Activated naive CD4-positive, alpha-beta T cell (primary cell): ENCODE data around the gene IFT81.
"Not testable (repeated sequence)": the region's sequence is repeated elsewhere in the genome, so short reads cannot be mapped to it uniquely, and the experiment has no call there.

Experiments
- DNase-seq, 4 experiments: peaks; one replicate each; lab custom pipeline; 2025; lab: John Stamatoyannopoulos, UW

Gene IFT81

DNA sequence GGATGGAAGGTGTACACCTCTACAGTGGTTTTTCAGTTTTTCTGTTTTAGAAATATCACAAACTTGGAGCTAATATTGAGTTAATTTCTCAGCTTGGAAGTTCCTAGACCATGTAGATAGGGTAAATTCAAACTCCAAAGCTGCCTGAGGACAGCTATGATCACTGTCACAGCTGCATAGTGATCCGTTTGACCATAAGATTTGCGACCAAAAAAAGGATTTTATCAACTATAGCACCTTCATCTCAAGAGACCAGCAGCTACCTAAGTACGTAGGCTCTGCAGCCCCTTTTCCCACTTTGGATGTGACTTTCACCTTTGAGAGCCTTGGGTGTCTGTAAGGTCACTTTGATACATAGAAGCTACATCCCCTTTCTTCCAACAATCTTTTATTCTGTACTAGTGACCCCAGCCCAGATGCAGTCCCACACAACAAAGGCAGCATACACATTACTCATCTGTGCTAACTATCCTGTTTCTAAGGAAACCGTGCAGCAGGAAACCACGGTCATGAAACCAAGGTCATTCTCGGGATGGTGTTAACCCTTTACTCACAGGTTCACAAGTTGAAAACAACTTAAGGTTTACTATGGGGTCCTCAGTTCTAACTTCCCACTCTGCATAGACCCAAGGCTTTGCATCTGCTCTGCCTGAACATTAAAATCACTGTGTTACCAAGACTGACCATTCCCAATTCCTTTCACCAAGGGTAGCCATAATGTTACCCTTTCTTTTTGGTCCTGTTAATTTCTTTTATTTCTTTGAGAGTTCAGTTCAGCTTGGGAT, 75.4 kb downstream of the IFT81 start:
- no peak for DNase-seq

DNA sequence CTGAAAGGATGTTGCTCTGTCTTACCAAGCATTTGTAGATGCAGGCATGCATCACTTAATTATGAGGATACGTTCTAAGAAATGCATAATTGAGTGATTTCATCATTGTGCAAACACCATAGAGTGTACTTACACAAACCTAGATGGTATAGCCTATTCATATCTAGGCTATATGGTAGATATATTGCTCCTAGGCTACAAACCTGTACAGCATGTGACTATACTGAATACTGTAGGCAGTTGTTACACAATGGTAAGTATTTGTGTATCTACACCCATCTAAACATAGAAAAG, 75.9 kb downstream of the IFT81 start:
- no peak for DNase-seq

DNA sequence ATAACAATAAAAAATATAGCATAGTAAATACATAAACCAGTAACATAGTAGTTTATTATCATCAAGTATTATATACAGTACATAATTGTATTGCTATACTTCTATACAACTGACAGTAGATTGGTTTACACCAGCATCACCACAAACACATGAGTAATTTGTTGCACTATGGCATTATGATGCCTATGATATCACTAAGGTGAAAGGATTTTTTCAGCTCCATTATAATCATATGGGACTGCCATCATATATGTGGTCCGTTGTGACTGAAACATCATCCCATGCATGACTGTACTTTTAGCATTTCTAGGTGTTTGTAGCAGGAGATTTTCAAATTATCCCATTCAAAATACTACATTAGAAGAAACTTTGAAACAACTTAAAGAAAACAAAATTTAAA, 77.8 kb downstream of the IFT81 start:
- no peak for DNase-seq

DNA sequence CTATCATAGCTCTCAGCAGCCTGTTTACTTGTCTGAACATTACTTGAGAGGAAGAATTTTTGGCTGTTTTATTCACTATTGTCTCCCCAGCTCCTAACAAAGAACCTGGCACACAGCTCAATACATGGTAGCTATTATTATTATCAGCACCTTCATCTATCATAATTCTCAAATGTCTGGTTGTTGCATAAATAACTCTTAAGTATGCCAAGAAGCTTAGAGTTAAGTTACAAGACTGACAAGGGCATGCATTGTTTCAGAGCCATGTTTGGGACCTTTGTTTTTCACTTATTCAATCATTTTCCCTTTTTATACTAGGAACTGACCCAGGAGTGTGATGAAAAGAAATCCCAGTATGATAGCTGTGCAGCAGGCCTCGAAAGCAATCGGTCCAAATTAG, 79.4 kb downstream of the IFT81 start:
- DNase-seq: no peak

DNA sequence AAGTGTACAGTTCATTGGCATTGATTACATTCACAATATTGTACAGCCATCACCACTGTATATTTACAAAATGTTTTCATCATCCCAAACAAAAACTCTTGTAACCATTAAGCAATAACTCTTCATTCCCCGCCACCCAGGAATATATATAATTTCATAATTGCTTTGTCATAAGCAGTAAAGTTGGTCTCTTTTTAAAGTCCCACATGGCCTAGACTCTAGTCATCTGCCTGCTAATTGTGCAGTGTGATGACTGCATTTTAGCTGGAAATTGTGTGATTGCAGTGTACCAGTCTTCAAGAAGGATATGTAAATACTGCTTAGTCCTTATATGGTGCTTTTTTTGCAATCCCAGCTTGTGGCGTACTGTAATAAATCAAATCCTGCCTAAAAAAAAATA, 81.8 kb downstream of the IFT81 start:
- DNase-seq: no peak

DNA sequence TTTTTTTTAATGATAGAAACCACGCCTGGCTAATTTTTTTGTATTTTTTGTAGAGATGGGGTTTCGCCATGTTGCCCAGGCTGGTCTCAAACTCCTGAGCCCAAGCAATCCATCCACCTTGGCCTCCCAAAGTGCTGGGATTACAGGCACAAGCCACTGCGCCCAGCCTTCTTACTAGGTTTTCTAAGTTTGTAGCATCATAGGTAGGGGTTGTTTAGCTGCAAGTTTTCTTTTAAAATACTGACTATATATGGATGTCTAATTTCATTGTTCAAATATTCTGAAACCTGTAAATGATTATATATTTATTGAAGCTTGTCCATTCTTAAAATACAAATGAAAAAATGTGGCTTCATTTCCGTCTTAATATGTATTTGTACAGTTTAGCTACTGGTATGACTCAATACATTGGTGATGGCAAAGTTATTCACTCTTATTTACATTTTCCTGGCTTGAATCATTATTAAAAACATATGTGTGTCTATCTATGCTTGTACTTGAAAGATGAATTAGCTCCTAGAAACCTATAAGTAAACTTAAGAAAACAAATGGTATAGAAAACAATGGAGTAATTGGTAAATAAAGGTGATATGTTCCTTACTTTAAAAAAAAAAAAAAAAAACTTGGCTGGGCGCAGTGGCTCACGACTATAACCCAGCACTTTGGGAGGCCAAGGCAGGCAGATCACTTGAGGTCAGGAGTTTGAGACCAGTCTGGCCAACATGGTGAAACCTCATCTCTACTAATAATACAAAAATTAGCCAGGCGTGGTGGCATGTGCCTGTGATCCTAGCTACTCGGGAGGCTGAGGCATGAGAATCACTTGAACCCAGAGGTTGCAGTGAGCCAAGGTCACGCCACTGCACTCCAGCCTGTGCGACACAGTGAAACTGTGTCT, 87.7 kb downstream of the IFT81 start:
- DNase-seq: not testable (repeated sequence)

DNA sequence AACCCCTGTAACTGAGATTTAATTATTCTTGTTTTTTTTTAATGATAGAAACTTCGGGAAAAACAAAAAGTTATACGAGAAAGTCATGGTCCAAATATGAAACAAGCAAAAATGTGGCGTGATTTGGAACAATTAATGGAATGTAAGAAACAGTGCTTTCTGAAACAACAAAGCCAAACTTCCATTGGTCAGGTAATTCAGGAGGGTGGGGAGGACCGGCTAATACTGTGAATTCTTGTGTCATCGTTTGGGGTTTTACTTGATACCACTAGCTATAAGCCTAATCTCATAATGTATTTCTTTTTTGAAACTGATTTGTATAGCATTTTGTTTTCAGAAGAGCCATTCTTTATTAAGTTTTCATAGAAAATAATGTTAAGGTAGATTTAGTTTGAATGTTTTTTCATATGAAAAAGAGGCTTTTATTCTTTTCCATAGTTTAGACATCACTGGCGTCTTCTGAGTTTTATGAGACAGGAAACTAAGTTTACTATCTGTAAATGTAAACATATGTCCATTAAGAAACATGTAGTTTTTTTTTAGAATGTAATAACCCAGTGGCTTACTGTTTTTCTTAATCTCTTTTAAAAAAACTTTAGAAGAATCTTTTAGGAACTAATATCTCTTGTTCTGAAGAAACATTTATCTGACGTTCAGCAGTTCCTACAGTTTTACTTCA, 94.0 kb downstream of the IFT81 start:
- no peak for DNase-seq

DNA sequence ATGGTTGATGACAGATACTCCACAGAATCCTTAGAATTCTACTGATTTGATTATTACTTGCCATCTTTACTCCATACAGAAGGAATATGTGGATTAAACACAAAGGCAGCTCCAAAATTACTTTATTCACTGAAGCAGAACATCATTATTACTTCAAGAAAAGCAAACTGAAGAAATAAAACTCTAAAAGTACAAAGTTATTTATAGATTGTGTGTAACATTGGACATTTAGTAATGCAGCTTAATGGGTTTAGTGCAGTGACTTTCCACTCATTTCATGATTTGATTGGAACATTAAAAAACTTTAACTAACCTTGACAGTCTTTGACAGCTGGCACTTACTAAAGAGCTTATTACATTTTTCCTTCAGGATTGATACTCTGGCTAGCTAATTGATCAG, 97.9 kb downstream of the IFT81 start:
- no peak for DNase-seq

DNA sequence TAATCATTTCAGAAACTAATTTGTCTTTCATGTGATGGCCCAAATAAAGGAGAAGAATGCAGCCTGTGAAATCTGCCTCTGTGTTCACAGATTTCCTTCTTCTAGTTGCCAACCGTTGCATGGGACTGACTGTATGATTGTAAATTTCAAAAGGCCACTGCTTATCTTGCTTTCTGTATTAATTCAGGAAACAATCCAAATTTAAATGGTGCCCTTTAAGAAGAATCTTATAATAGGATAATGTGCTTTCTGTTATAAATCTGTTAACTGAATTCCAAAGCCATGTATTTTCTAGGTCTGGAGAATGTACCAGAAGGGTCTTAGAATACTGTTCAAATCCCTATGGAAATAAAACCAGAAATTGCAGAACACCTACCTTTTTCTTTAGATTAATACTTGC, 98.3 kb downstream of the IFT81 start:
- DNase-seq: no peak

DNA sequence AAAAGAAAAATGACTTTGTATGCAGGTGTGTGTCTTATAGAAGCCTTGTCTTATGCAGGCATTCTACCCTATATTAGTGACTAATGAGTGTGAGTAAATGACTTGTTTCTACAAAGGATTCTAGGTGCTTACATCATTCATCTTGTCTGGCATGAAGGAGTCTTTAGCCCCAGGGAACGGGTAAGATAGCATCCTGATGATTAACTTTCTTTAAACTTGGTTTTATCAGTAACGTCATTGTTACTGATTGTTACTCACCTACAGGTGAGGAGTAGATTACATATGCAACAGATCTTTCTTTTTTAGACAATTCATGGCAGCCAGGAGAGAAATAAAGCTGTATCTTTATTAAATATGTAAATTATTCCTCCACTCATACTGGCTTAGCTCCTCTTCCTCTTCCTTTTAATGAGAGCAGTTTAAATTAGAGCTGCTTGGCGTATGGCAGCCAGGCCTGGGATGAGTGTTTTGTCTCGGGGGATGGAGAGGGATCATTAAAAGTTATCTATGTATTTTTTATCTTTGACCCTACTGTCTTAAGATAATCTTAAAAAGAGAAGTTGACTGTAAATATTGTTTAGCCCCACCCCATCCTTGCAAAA, 99.7 kb downstream of the IFT81 start:
- no peak for DNase-seq

DNA sequence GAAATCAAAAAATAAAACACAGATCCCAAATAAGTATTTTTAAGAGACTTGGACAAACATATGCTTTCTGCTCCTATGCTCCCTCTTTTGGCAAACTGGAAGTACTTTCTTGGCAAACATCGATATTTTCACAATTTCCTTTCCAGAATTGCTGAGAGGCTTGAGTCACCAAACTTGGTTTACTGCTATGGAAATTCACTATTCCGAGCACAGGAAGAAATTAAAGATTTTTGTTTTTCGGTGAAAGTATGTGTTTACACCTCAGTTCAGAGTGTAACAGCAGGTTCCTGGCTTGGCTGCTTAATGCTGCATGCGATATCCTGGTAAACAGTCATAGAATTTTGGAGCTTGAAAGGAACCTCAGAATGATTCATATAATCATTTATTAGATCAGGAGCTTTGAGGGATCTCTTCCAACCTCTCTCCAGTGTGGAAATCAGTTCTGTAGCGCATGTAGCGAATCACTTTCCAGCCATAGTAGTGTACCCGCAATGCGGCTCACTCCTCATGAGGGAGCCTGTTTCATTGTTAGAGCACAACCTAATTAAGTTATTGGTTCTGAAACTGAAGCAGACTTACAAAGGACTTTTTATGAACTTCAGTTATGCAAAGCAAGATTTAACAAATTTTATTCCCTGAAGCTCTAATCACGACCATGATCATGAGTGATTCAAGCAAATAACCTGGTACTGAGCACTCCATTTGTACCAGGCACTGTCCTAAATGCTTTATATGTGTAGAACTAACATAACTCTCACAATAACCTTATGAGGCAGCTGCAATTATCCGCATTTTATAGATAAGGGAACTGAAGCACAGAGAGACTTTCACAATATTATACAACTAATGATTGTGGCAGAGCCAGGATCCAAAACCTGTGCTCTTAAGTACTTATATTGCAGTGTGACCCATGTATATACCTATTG, 100.5 kb downstream of the IFT81 start:
- no peak for DNase-seq

DNA sequence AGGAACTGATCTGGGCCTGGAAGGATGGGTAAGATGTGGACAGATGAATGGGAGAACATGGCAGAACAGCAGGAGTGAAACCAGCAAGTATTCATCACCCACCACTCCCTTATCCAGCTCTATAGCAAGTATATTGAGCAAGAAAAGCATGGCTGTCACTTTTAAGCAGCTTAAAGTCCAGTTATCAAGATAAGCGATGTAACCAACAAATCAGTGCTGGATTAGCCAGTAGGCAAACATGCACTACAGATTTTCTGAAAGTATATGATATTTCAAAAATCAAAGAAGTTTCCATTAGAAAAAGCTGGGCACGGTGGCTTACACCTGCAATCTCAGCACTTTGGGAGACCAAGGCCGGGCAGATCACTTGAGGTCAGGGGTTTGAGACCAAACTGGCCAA, 103.0 kb downstream of the IFT81 start:
- no peak for DNase-seq

DNA sequence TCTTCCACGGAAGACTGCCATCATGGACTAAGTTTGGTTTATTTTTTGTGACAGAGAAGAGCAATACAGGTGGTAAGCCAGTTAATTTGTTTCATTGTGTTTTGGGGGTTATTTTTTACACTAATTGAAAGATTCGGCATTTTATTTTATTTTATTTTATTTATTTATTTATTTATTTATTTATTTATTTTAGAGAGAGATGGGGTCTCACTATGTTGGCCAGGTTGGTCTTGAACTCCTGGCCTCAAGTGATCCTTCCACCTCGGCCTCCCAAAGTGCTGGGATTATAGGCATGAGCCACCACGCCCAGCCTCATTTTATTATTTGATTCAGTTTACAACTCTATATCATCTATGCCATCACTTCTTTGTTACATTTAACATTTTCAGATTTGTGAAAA, 104.2 kb downstream of the IFT81 start:
- not testable (repeated sequence) for DNase-seq

DNA sequence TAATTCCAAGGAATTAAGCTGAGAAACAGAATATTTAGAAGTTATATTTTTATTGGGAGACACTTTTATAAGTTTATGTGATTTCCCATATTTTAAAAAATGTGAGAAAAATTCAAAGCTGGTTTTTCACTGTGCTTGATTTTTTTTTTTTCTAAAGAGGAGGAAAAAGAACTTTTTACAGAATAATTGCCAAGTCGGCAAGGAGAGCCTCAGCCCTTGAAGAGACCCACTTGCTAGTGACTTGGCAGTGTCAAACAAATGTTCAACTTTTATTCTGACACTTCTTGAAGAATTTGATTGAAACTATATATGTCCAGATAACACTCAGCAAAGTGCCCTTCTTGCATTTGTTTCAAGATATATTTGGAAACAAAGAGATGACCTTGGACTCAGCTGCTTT, 104.6 kb downstream of the IFT81 start:
- no peak for DNase-seq

DNA sequence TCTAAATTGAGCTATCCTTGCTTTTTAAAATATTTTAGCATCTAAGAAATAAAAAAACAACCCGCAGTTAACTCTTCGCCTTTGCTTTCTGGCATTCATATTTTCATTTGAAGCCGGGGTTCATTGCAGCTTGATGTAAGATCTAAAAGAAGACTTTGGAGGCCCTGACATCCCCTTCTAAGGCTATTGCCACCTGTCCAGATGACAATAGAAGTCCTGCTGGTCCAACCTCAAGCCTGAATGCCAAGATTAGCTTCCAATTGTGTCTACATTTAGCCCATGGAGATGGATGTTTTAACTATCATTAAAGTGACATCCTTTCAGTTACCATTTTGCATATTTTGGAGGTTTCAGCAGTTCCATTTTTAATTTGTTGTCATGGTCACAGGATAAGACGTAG, 105.3 kb downstream of the IFT81 start:
- no peak for DNase-seq

DNA sequence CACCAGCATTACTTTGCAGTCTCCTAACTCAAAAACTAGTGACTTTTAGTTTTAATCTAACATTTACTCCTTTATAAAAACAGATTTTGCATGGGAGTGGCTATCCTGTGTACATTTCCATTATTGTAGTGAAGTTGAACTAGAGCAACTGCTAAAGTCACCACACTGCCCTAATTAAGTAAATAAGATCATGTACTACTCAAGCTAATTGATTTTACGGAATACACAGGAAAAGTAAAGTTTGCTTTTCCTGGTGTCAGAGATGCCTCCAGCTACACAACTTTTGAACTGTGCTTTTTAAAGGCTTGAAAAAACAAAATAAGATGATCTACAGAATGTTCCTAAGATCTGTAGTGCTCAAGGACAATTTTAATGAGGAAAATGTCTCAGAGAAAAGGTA, 106.5 kb downstream of the IFT81 start:
- no peak for DNase-seq

DNA sequence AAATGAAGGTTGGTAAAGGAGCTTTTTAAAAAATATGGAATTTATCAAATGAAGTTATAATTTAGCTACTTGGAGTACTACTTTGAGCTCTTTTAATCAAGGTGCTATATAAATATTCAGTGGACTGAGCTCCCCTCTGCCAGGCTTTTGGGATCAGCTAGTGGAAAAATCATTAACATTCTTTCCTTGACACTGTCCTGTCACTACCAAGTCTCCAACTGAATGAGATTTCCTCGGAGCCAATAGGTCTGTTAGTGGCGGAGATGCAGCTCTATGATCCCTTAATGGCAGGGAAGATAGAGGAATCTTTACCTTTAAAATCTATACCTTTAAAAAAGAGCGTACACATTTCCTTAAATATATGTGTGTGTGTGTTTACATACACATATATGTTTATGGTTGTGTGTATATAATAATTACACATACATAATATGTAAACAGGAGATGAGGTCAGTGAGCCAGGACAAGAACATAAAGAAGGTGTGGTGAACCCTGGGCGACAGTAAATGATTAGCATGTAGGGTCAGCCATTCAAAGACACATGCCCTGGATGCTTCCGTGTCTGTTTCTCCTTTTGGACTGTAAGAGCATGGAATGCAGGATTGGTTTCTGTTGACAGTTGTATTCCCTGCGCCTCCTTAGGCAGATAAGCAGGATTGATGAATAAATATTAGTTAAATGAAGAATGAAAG, 109.2 kb downstream of the IFT81 start:
- DNase-seq: no peak

DNA sequence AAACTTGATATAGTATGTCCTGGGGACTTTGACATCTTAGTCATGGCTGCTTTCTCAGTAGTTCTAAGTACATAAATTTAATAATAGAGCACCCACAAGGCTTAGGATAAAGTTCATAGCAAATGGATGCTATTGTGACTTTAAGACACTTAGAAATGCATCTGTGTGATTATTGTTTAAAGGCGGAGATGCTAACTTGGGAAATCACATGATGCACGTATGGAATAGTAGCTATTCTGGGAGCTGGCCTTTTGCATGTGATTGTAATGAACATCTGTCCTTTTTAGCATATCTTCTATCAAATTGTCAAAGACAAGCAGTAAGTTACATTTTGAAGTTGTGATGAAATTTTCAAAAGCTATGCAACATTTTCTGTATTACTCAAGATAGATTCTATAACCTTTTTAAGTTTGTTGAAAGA, 110.2 kb downstream of the IFT81 start:
- no peak for DNase-seq

DNA sequence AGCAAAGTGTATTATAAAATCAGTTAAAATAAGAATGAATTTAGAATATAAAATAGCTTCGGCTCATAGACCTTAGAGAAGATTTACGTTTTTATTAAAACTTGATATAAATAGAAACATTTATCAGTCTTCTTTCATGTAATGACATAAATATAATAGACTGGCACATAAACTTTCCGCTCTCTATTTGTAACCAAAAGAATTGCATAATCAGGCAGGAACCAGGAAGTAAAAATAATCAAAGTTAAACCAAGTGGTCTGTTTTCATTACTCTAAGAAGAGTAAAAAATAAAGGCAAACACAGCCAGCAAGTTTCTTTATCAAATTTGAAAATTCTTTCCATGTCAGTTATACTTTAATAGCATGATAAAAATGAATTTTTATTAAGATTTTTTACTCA, 110.6 kb downstream of the IFT81 start:
- DNase-seq: no peak

DNA sequence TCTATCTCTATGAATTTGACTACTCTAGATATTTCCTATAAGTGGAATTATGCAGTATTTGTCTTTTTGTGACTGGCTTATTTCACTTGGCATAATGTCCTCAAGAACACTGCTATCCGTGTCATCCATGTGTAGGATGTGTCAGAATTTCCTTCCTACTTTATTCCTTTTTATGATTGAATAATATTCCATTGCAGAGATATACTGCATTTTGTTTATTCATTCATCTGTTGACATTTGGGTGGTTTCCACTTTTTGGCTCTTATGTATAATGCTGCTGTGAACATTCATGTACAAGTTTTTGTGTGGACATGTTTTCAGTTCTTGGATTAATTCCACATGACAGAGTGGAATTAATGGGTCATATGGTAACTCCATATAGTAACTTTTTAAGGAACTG, 111.2 kb downstream of the IFT81 start:
- no peak for DNase-seq

DNA sequence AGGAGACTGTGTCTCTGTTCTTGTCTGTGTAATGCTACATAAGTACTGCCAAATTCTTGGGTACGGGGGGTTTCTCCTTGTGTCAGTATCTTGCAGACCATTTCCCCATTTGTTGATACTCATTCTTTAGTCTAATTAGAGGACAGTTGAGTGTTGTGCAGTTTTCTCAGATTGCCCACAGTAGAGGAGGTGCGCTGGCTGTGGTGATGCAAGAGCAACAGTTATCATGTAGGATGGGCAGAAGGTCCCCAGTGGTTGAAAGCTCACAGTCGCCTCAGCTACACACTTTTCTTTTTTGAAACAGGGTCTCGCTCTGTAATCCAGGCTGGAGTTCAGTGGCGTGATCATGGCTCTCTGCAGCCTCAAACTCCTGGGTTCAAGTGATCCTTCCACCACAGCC, 119.1 kb downstream of the IFT81 start:
- DNase-seq: no peak
